Measurements from ENCODE around the gene PLIN4. TPM values are rescaled to one million over a fixed set of nuclear protein-coding genes. Genes with fewer than 3 reads are reported as not detected.

PLIN4 gene
- polyA plus RNA-seq, 4 donors, result 0.50 to 16.9 (median 1.1) TPM

- 85 to 91% (median 86%) methylated on average over 5 of the region's 5 CpGs for WGBS, 3 donors
- Histone ChIP-seq H3K36me3 (ENCODE audit: control insufficient read depth in 3 of 3, insufficient read depth in 2 of 3, low read depth in 1 of 3, low read length in 3 of 3) (no peaks in the 10 kb centered on the region), H3K27ac (ENCODE audit: low read depth in 1 of 3, low read length in 2 of 3) (no peak overlapping the region), H3K4me3 (ENCODE audit: low read depth in 1 of 3, low read length in 3 of 3) (no peak overlapping the region), H3K27me3 (ENCODE audit: control insufficient read depth in 3 of 3, insufficient read depth in 3 of 3, low read length in 3 of 3) (no peaks in the 10 kb centered on the region), H3K4me1 (ENCODE audit: control insufficient read depth in 3 of 3, insufficient read depth in 2 of 3, low read depth in 1 of 3, low read length in 2 of 3) (no peaks in the 10 kb centered on the region), H3K9me3 (ENCODE audit: control insufficient read depth in 2 of 2, insufficient read depth in 1 of 2, low read depth in 1 of 2, low read length in 1 of 2) (peaks cover 0 to 10% of the 10 kb centered on the region in 2 donors)
- DNase-seq (no peak), FAIRE-seq (no peak)
Observed at GRCh38 chr19:4515732-4516131, 2.6 kb downstream of the PLIN4 start.

GRCh38 chr19:4513248-4513647 lies 5.0 kb downstream of the PLIN4 start:
- Histone ChIP-seq H3K4me1 (ENCODE audit: control insufficient read depth in 3 of 3, insufficient read depth in 2 of 3, low read depth in 1 of 3, low read length in 2 of 3) (no peaks in the 10 kb centered on the region), H3K27ac (ENCODE audit: low read depth in 1 of 3, low read length in 2 of 3) (no peak overlapping the region), H3K36me3 (ENCODE audit: control insufficient read depth in 3 of 3, insufficient read depth in 2 of 3, low read depth in 1 of 3, low read length in 3 of 3) (no peaks in the 10 kb centered on the region), H3K4me3 (ENCODE audit: low read depth in 1 of 3, low read length in 3 of 3) (no peak overlapping the region), H3K9me3 (ENCODE audit: control insufficient read depth in 2 of 2, insufficient read depth in 1 of 2, low read depth in 1 of 2, low read length in 1 of 2) (no peaks in the 10 kb centered on the region), H3K27me3 (ENCODE audit: control insufficient read depth in 3 of 3, insufficient read depth in 3 of 3, low read length in 3 of 3) (no peaks in the 10 kb centered on the region)
- no peak for DNase-seq
- no peak for FAIRE-seq
- 90% methylated on average over 17 of the region's 17 CpGs for WGBS, 3 donors

GRCh38 chr19:4512070-4512469 lies 6.2 kb downstream of the PLIN4 start:
- 87 to 90% (median 90%) methylated on average over 17 of the region's 17 CpGs for WGBS, 3 donors
- Histone ChIP-seq H3K36me3 (ENCODE audit: control insufficient read depth in 3 of 3, insufficient read depth in 2 of 3, low read depth in 1 of 3, low read length in 3 of 3) (no peaks in the 10 kb centered on the region), H3K27me3 (ENCODE audit: control insufficient read depth in 3 of 3, insufficient read depth in 3 of 3, low read length in 3 of 3) (no peaks in the 10 kb centered on the region), H3K4me3 (ENCODE audit: low read depth in 1 of 3, low read length in 3 of 3) (no peak overlapping the region), H3K27ac (ENCODE audit: low read depth in 1 of 3, low read length in 2 of 3) (no peak overlapping the region), H3K9me3 (ENCODE audit: control insufficient read depth in 2 of 2, insufficient read depth in 1 of 2, low read depth in 1 of 2, low read length in 1 of 2) (no peaks in the 10 kb centered on the region), H3K4me1 (ENCODE audit: control insufficient read depth in 3 of 3, insufficient read depth in 2 of 3, low read depth in 1 of 3, low read length in 2 of 3) (no peaks in the 10 kb centered on the region)
- DNase-seq, result no peak
- FAIRE-seq, result no peak

- 82 to 87% (median 86%) methylated on average over 27 of the region's 27 CpGs for WGBS, 3 donors
- Histone ChIP-seq H3K4me3 (ENCODE audit: low read depth in 1 of 3, low read length in 3 of 3) (no peak overlapping the region), H3K36me3 (ENCODE audit: control insufficient read depth in 3 of 3, insufficient read depth in 2 of 3, low read depth in 1 of 3, low read length in 3 of 3) (peaks cover 0 to 2% (median 0%) of the 10 kb centered on the region in 3 donors), H3K27me3 (ENCODE audit: control insufficient read depth in 3 of 3, insufficient read depth in 3 of 3, low read length in 3 of 3) (no peaks in the 10 kb centered on the region), H3K27ac (ENCODE audit: low read depth in 1 of 3, low read length in 2 of 3) (no peak overlapping the region), H3K4me1 (ENCODE audit: control insufficient read depth in 3 of 3, insufficient read depth in 2 of 3, low read depth in 1 of 3, low read length in 2 of 3) (no peaks in the 10 kb centered on the region), H3K9me3 (ENCODE audit: control insufficient read depth in 2 of 2, insufficient read depth in 1 of 2, low read depth in 1 of 2, low read length in 1 of 2) (no peaks in the 10 kb centered on the region)
- no peak for DNase-seq
- no peak for FAIRE-seq
Observed at GRCh38 chr19:4511300-4512054, 6.8 kb downstream of the PLIN4 start.

- WGBS, 3 donors, result 83 to 87% (median 86%) methylated on average over 33 to 37 of the region's 37 CpGs
Observed at GRCh38 chr19:4510435-4511255, 7.6 kb downstream of the PLIN4 start.

GRCh38 chr19:4508698-4509097 lies 9.6 kb downstream of the PLIN4 start:
- WGBS, 3 donors, result 82 to 89% (median 88%) methylated on average over 21 of the region's 21 CpGs
- FAIRE-seq, result no peak

More at GRCh38 chr19:4510435-4511255, 7.6 kb downstream of the PLIN4 start:
- Histone ChIP-seq H3K27ac (ENCODE audit: low read depth in 1 of 3, low read length in 2 of 3) (no peak overlapping the region), H3K4me1 (ENCODE audit: control insufficient read depth in 3 of 3, insufficient read depth in 2 of 3, low read depth in 1 of 3, low read length in 2 of 3) (no peaks in the 10 kb centered on the region), H3K9me3 (ENCODE audit: control insufficient read depth in 2 of 2, insufficient read depth in 1 of 2, low read depth in 1 of 2, low read length in 1 of 2) (no peaks in the 10 kb centered on the region), H3K4me3 (ENCODE audit: low read depth in 1 of 3, low read length in 3 of 3) (no peak overlapping the region), H3K27me3 (ENCODE audit: control insufficient read depth in 3 of 3, insufficient read depth in 3 of 3, low read length in 3 of 3) (no peaks in the 10 kb centered on the region), H3K36me3 (ENCODE audit: control insufficient read depth in 3 of 3, insufficient read depth in 2 of 3, low read depth in 1 of 3, low read length in 3 of 3) (peaks cover 0 to 9% (median 0%) of the 10 kb centered on the region in 3 donors)
- FAIRE-seq (no peak), DNase-seq (no peak)

GRCh38 chr19:4507804-4508203 lies 10.5 kb downstream of the PLIN4 start:
- Histone ChIP-seq H3K9me3 (ENCODE audit: control insufficient read depth in 2 of 2, insufficient read depth in 1 of 2, low read depth in 1 of 2, low read length in 1 of 2) (no peaks in the 10 kb centered on the region), H3K27me3 (ENCODE audit: control insufficient read depth in 3 of 3, insufficient read depth in 3 of 3, low read length in 3 of 3) (no peaks in the 10 kb centered on the region), H3K4me3 (ENCODE audit: low read depth in 1 of 3, low read length in 3 of 3) (no peak overlapping the region), H3K27ac (ENCODE audit: low read depth in 1 of 3, low read length in 2 of 3) (no peak overlapping the region), H3K4me1 (ENCODE audit: control insufficient read depth in 3 of 3, insufficient read depth in 2 of 3, low read depth in 1 of 3, low read length in 2 of 3) (no peaks in the 10 kb centered on the region), H3K36me3 (ENCODE audit: control insufficient read depth in 3 of 3, insufficient read depth in 2 of 3, low read depth in 1 of 3, low read length in 3 of 3) (peaks cover 0 to 36% (median 0%) of the 10 kb centered on the region in 3 donors)
- no peak for FAIRE-seq
- no peak for DNase-seq
- WGBS, 3 donors, result 81 to 85% (median 83%) methylated on average over 15 to 17 of the region's 17 CpGs

More at GRCh38 chr19:4508698-4509097, 9.6 kb downstream of the PLIN4 start:
- Histone ChIP-seq H3K4me3 (ENCODE audit: low read depth in 1 of 3, low read length in 3 of 3) (no peak overlapping the region), H3K27ac (ENCODE audit: low read depth in 1 of 3, low read length in 2 of 3) (no peak overlapping the region), H3K27me3 (ENCODE audit: control insufficient read depth in 3 of 3, insufficient read depth in 3 of 3, low read length in 3 of 3) (no peaks in the 10 kb centered on the region), H3K36me3 (ENCODE audit: control insufficient read depth in 3 of 3, insufficient read depth in 2 of 3, low read depth in 1 of 3, low read length in 3 of 3) (peaks cover 0 to 28% (median 0%) of the 10 kb centered on the region in 3 donors), H3K9me3 (ENCODE audit: control insufficient read depth in 2 of 2, insufficient read depth in 1 of 2, low read depth in 1 of 2, low read length in 1 of 2) (no peaks in the 10 kb centered on the region), H3K4me1 (ENCODE audit: control insufficient read depth in 3 of 3, insufficient read depth in 2 of 3, low read depth in 1 of 3, low read length in 2 of 3) (no peaks in the 10 kb centered on the region)
- DNase-seq, result no peak

GRCh38 chr19:4507150-4507452 lies 11.2 kb downstream of the PLIN4 start:
- Histone ChIP-seq H3K4me1 (ENCODE audit: control insufficient read depth in 3 of 3, insufficient read depth in 2 of 3, low read depth in 1 of 3, low read length in 2 of 3) (no peaks in the 10 kb centered on the region), H3K27me3 (ENCODE audit: control insufficient read depth in 3 of 3, insufficient read depth in 3 of 3, low read length in 3 of 3) (no peaks in the 10 kb centered on the region), H3K4me3 (ENCODE audit: low read depth in 1 of 3, low read length in 3 of 3) (no peak overlapping the region), H3K27ac (ENCODE audit: low read depth in 1 of 3, low read length in 2 of 3) (no peak overlapping the region), H3K36me3 (ENCODE audit: control insufficient read depth in 3 of 3, insufficient read depth in 2 of 3, low read depth in 1 of 3, low read length in 3 of 3) (peaks cover 0 to 43% (median 0%) of the 10 kb centered on the region in 3 donors), H3K9me3 (ENCODE audit: control insufficient read depth in 2 of 2, insufficient read depth in 1 of 2, low read depth in 1 of 2, low read length in 1 of 2) (no peaks in the 10 kb centered on the region)
- 85 to 87% (median 86%) methylated on average over 12 of the region's 12 CpGs for WGBS, 3 donors
- FAIRE-seq (no peak), DNase-seq (no peak)

Measured in small intestine (tissue), 7 donors.